ENCODE results near the gene DCBLD2. TPM values are rescaled to one million over a fixed set of nuclear protein-coding genes. Genes with fewer than 3 reads are reported as not detected.

DCBLD2 gene
- polyA plus RNA-seq, 1 of the 3 experiments (the other 2 are of a cell fraction) = 159 TPM

- Histone ChIP-seq H4K20me1 (ENCODE audit: insufficient read depth) (peaks cover 66% of the 10 kb centered on the region), H3K9ac (no peak overlapping the region), H3F3A (replicated peaks; ENCODE audit: insufficient read depth) (peaks cover 72% of the 10 kb centered on the region), H3K36me3 (replicated peaks in 1 of 2; ENCODE audit: control insufficient read depth in 1 of 2, insufficient read depth in 2 of 2, low read length in 1 of 2) (peaks cover 20 to 51% of the 10 kb centered on the region in 2 experiments), H3K27me3 (ENCODE audit: insufficient read depth) (no peaks in the 10 kb centered on the region), H2AFZ (ENCODE audit: low read depth) (no peak overlapping the region), H3K27ac (ENCODE audit: low read depth in 2 of 2, low read length in 1 of 2) (peak overlapping the region in 1 of 2 experiments; percentile 47; a peak in 2 of 4 replicates), H3K79me2 (ENCODE audit: insufficient read depth) (peaks cover 95% of the 10 kb centered on the region), H3K9me3 (no peaks in the 10 kb centered on the region), H3K9me2 (no peaks in the 10 kb centered on the region), H3K4me3 (ENCODE audit: low read depth in 2 of 2, low read length in 1 of 2) (no peak overlapping the region), H3K4me2 (no peak overlapping the region), H3K4me1 (ENCODE audit: control insufficient read depth in 1 of 2, insufficient read depth in 2 of 2, low read depth in 1 of 2, low read length in 1 of 2) (peaks cover 15 to 17% of the 10 kb centered on the region in 2 experiments; a peak in 3 of 4 replicates)
- TF ChIP-seq CTCF (IDR thresholded peaks at IDR 0.05) = peak; percentile 24; the same call in 1 of the 2 replicates
- no peak for TF ChIP-seq TCF12 (IDR thresholded peaks at IDR 0.05)
- no peak for TF ChIP-seq RFX5 (IDR thresholded peaks at IDR 0.05; ENCODE audit: low read length)
- TF ChIP-seq SMC3 (IDR thresholded peaks at IDR 0.05; ENCODE audit: low read depth, low read length) = peak; percentile 10; the same call in 1 of the 2 replicates
- peak; percentile 37 for TF ChIP-seq RAD21 (IDR thresholded peaks at IDR 0.05; ENCODE audit: low read length)
- ChIA-PET CTCF (interaction anchor here (5.0 kb wide), 1 partner anchor 170 kb away, joined by 42 read pairs; no protein-coding TSS in a partner anchor), POLR2A (no interaction called here)
- WGBS (ENCODE audit: low lambda C conversion rate) = 64% methylated on average over 3 of the region's 6 CpGs
- DNase-seq = no peak
Observed at GRCh38 chr3:98824256-98824655, 77.2 kb downstream of the DCBLD2 start.

GRCh38 chr3:98823791-98824190 is 77.7 kb downstream of the DCBLD2 start:
- H3K9ac ChIP-seq = no peak overlapping the region
- peak overlapping the region in 1 of 2 experiments; percentile 47; a peak in 2 of 4 replicates for H3K27ac ChIP-seq (ENCODE audit: low read depth in 2 of 2, low read length in 1 of 2)
- no peak overlapping the region for H2AFZ ChIP-seq (ENCODE audit: low read depth)
- ChIA-PET CTCF (interaction anchor here (1.2 to 5.0 kb wide), 2 partner anchors 171 to 222 kb away, joined by 5 to 42 read pairs; no protein-coding TSS in a partner anchor), POLR2A (no interaction called here)
- peaks cover 75% of the 10 kb centered on the region for H3F3A ChIP-seq (replicated peaks; ENCODE audit: insufficient read depth)
- TF ChIP-seq PBX3 (IDR thresholded peaks at IDR 0.05) (no peak), FOSL2 (IDR thresholded peaks at IDR 0.05; ENCODE audit: borderline replicate concordance, low read depth) (no peak), GABPA (IDR thresholded peaks at IDR 0.05; ENCODE audit: low read depth) (no peak), MEF2A (IDR thresholded peaks at IDR 0.05; ENCODE audit: borderline replicate concordance, low read depth) (no peak), TAF1 (IDR thresholded peaks at IDR 0.05; ENCODE audit: borderline replicate concordance, low read depth, low read length) (no peak), TEAD4 (IDR thresholded peaks at IDR 0.05; ENCODE audit: borderline replicate concordance, insufficient read depth) (no peak), NFIC (IDR thresholded peaks at IDR 0.05; ENCODE audit: borderline replicate concordance) (no peak), EP300 (IDR thresholded peaks at IDR 0.05; ENCODE audit: borderline replicate concordance in 1 of 2, low read depth in 1 of 2, low read length in 1 of 2) (no peak), POLR2AphosphoS5 (IDR thresholded peaks at IDR 0.05; ENCODE audit: low read depth, low read length) (no peak), USF1 (IDR thresholded peaks at IDR 0.05; ENCODE audit: borderline replicate concordance, low read depth) (no peak), REST (IDR thresholded peaks at IDR 0.05; ENCODE audit: low read depth, low read length) (no peak), MAX (IDR thresholded peaks at IDR 0.05; ENCODE audit: low read depth) (no peak), CTCF (IDR thresholded peaks at IDR 0.05) (no peak), JUND (IDR thresholded peaks at IDR 0.05) (no peak)
- no peaks in the 10 kb centered on the region for H3K27me3 ChIP-seq (ENCODE audit: insufficient read depth)
- H3K9me2 ChIP-seq = no peaks in the 10 kb centered on the region
- H3K9me3 ChIP-seq = no peaks in the 10 kb centered on the region
- no peak for DNase-seq
- H3K4me1 ChIP-seq (ENCODE audit: control insufficient read depth in 1 of 2, insufficient read depth in 2 of 2, low read depth in 1 of 2, low read length in 1 of 2) = peaks cover 15 to 17% of the 10 kb centered on the region in 2 experiments; a peak in 3 of 4 replicates
- WGBS (ENCODE audit: low lambda C conversion rate) = 82% methylated on average over 4 of the region's 4 CpGs
- no peak overlapping the region for H3K4me3 ChIP-seq (ENCODE audit: low read depth in 2 of 2, low read length in 1 of 2)
- peaks cover 95% of the 10 kb centered on the region for H3K79me2 ChIP-seq (ENCODE audit: insufficient read depth)
- H3K4me2 ChIP-seq = no peak overlapping the region
- peaks cover 62% of the 10 kb centered on the region for H4K20me1 ChIP-seq (ENCODE audit: insufficient read depth)
- H3K36me3 ChIP-seq (replicated peaks in 1 of 2; ENCODE audit: control insufficient read depth in 1 of 2, insufficient read depth in 2 of 2, low read length in 1 of 2) = peaks cover 25 to 56% of the 10 kb centered on the region in 2 experiments
